ENCODE results near the gene SLC35E4.
A peak's percentile ranks its signal among the peaks of the same experiment; 100 is the strongest.

SLC35E4 gene

DNA sequence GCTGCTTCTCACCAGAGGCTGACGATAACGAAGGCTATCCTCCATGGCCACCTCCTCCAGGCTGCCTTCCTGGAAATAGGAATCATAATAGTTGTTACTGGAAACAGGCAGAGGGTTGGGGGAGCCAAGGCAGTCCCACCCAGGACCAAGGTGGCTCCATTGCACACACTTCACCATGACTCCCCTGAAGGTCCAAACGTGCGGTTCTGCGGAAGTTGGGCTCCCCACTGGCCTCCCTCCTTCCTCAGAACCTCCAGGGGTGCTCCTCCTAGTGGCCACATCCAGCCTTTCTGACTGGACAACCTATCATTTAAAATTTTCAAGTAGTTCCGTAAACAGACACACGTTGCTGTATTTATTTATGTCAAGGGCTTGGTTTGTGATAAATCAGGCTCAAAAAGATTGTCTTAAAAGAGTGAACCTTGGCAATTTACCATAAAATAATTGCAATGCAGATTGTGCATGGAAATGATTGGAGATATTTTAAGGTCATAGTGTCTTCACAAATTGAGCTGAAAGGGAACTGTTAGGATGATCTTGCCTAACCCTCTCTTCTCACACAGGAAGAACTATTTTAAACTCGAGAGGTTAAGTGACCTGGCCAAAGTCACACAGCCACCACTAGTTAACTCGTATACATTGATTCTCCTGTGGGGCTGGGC, 30.0 kb upstream of the SLC35E4 start:
- TF ChIP-seq, protein P1, sequence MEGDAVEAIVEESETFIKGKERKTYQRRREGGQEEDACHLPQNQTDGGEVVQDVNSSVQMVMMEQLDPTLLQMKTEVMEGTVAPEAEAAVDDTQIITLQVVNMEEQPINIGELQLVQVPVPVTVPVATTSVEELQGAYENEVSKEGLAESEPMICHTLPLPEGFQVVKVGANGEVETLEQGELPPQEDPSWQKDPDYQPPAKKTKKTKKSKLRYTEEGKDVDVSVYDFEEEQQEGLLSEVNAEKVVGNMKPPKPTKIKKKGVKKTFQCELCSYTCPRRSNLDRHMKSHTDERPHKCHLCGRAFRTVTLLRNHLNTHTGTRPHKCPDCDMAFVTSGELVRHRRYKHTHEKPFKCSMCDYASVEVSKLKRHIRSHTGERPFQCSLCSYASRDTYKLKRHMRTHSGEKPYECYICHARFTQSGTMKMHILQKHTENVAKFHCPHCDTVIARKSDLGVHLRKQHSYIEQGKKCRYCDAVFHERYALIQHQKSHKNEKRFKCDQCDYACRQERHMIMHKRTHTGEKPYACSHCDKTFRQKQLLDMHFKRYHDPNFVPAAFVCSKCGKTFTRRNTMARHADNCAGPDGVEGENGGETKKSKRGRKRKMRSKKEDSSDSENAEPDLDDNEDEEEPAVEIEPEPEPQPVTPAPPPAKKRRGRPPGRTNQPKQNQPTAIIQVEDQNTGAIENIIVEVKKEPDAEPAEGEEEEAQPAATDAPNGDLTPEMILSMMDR (conservative IDR thresholded peaks at IDR 0.05; ENCODE audit: control insufficient read depth, insufficient read depth, low read depth, low read length) = peak; percentile 81
- peak; percentile 59 for DNase-seq (ENCODE audit: low read depth)
- no peak overlapping the region for H3K4me3 ChIP-seq (ENCODE audit: control insufficient read depth, low read depth, low read length)

- peak; percentile 84 for DNase-seq (ENCODE audit: low read depth)
Measured at GRCh38 chr22:30606455-30607299, 28.9 kb upstream of the SLC35E4 start, which contains the start of gene TCN2. TCN2 (plus strand) TSS chr22:30607174; CDS start chr22:30607332, 158 bp downstream.

GRCh38 chr22:30607300-30607930, 28.2 kb upstream of the SLC35E4 start:
- TF ChIP-seq, protein P1 (conservative IDR thresholded peaks at IDR 0.05; ENCODE audit: control insufficient read depth, insufficient read depth, low read depth, low read length) = no peak
- peak overlapping the region; percentile 59 for H3K4me3 ChIP-seq (ENCODE audit: control insufficient read depth, low read depth, low read length)
- DNase-seq (ENCODE audit: low read depth) = no peak

More at GRCh38 chr22:30606455-30607299, 28.9 kb upstream of the SLC35E4 start, which contains the start of gene TCN2:
- TF ChIP-seq, protein P1 (conservative IDR thresholded peaks at IDR 0.05; ENCODE audit: control insufficient read depth, insufficient read depth, low read depth, low read length) = no peak
- H3K4me3 ChIP-seq (ENCODE audit: control insufficient read depth, low read depth, low read length) = peak within 1 kb of the TSS; percentile 59

DNA sequence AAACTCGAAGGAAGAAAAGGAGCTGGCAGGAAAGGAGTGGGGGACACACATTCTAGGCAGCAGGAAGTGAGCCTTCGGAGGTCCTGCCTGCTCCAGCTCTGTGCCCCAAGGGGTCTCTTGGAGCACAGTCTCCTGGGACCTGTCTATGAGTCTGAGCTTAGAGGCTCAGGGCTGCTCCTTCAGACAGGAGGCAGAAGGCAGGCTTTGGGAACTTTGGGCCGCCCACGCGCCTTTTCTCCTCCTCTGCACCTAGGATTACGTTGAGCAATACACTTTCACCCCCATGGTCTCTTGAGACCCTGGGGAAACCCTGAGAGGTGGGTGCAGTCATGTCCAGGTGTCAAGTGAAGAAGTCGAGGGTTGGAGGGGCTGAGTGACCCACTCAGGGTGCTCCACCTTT, 27.6 kb upstream of the SLC35E4 start:
- H3K4me3 ChIP-seq (ENCODE audit: control insufficient read depth, low read depth, low read length) = no peak overlapping the region
- no peak for DNase-seq (ENCODE audit: low read depth)
- TF ChIP-seq, protein P1 (conservative IDR thresholded peaks at IDR 0.05; ENCODE audit: control insufficient read depth, insufficient read depth, low read depth, low read length) = no peak

DNA sequence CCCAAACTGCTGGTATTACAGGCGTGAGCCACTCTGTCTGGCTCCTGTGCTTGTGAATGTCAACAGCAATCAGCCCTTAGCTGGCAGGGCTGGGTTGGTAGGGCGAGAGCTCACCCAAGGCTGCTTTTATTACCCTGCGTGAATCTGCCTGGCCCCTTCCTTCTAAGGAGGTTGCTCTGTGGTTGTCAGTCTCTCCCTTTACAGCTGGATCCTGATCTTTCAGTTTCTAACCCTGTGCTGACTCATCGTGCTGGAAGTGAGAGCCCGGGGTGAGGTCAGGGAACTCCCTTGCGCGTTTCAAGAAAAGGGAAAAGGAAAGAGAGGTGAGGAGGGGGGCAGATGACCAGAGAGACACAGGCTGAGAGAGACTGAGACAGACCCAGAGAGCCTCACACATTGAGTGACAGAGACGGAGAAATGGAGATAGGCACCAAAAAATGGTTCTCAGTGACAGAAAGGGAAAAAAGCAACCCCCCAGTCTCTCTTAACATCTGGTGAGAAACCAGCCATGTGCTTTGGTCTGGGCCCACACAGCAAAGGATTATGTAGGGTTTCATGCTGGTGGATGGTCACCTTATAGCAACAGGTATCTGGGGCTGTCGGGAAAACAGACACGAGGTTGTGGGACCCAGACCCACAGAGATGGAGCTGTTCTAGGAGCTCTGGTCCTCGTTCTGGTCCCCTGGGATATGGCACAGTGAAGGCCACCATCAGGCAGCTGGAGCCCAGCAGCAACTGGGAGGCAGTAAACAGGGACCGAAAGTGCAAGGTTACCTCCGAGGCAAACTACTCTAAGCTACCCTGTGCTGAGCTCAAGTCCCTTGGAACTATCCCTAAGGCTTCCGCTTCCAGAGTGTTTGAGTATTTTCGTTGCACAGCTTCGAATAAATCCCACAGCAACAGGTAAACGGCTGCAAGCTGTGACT, 26.1 kb upstream of the SLC35E4 start:
- peak; percentile 85 for DNase-seq (ENCODE audit: low read depth)
- TF ChIP-seq, protein P1 (conservative IDR thresholded peaks at IDR 0.05; ENCODE audit: control insufficient read depth, insufficient read depth, low read depth, low read length) = no peak

DNA sequence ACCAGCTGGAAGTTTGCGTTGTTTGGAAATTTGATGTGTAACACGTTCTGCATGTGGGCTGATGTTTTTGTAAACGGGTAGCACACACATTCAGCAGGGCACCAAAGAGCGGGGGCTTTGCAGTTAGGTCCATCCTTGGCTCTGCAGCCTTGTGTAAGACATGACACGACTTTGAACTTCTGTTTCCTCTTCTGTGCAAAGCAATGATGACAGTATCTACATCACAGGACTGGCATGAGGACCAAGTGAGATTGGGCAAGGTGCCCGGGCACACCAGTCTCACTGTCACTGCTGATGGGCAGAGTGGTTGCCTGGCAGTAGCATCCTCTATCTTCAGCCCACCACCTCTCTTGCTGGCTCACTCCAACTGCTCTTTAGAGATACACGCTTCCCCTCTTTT, 25.3 kb upstream of the SLC35E4 start:
- no peak overlapping the region for H3K4me3 ChIP-seq (ENCODE audit: control insufficient read depth, low read depth, low read length)
- TF ChIP-seq, protein P1 (conservative IDR thresholded peaks at IDR 0.05; ENCODE audit: control insufficient read depth, insufficient read depth, low read depth, low read length) = no peak
- DNase-seq (ENCODE audit: low read depth) = no peak

More for the DNA sequence above, 26.1 kb upstream of the SLC35E4 start:
- H3K4me3 ChIP-seq (ENCODE audit: control insufficient read depth, low read depth, low read length) = no peak overlapping the region

Data from fibroblast of mammary gland (primary cell).